Measurements from ENCODE around the gene NR1D1.

NR1D1 gene

DNA sequence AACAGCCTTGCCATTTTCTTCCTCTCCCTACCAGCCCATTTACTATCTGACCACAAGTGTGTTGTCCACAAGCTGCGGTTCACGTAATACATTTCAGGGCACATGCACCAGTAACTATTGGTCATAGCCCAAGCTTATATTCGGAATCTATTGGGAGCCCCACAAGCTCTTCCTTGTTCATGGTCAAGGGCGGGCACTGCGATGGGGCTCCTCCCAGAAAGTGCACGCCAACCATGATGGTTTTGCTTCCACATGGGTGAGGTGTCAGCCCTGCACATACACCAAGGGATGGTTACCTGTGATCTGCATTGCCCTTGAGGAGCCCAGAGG is 25.6 kb downstream of the NR1D1 start:
- peak; percentile 95 for DNase-seq

DNA sequence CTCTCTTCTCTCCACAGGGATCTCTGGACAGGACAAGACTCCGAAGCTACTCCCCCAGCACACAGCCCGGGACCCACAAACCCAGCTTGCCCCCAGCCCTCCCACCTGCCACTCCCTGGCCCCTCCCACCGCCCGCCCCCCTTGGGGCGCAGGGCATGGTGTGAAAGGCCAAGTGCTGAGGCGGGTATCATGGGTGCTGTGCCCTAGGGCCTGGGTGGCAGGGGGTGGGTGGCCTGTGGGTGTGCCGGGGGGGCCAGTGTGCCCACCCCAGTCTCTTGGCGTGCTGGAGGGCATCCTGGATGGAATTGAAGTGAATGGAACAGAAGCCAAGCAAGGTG is 26.2 kb downstream of the NR1D1 start:
- DNase-seq = no peak

DNA sequence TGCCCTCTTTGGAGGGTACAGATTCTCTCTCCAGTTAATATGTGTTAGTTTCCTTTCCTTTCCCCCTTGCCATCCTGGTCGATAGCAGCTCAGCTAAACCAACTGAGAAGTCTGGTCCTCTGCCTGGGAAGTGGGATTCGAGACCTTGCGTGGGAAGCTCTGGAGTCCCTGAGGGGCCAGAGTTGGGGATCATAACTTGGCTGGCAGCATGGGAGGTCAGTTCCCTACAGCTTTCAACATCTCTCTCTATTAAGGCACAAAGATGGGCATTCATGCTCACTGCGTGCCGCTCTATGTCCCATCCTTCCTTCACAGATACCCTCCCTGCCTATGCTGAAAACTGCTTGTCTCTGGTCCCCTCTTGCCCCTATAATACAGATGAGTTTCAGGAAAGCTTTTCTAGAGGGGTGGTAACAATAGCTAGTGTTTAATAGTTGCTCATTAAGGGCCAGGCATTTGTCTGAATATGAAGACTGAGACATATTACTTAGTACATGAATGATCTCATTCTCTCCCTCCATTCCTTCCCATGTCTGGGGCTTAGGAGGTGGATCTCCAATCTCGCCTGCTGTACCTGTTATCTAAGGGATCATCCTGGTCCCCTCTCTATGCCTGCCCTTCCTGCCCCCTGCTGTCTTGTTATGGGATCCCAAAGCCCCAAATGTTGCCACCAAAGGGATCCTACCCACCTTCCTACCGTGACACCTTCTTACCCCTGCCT is 26.8 kb downstream of the NR1D1 start:
- DNase-seq = no peak

DNA sequence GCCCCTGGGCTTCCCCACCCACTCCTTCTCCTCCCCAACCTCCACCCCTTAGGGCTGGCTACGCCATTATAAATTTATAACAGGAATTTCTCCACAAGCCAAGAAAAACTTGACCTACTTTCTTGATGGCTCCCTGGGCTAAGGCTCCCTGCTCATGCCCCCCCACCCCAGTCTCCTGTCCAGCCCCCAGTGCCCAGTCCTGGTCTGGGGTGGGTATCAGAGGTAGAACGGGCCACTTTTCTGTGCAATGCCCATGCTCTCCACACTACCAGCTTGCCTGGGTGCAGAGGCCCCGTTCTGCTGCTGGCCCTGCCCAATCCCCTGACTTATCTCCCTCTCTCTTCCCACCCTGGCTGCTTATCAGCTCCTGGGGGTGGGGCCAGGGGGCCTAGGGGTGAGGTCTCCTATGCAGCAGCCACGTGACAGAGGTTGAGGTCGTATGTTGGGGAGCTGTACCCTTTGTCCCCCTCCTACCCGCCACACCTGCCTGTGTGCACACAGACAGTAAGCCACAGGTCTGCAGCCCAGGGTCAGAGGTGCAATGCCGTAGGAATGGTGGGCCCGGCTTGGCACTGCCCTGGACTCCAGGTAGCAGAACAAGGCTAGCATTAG is 27.5 kb downstream of the NR1D1 start:
- DNase-seq = no peak

DNA sequence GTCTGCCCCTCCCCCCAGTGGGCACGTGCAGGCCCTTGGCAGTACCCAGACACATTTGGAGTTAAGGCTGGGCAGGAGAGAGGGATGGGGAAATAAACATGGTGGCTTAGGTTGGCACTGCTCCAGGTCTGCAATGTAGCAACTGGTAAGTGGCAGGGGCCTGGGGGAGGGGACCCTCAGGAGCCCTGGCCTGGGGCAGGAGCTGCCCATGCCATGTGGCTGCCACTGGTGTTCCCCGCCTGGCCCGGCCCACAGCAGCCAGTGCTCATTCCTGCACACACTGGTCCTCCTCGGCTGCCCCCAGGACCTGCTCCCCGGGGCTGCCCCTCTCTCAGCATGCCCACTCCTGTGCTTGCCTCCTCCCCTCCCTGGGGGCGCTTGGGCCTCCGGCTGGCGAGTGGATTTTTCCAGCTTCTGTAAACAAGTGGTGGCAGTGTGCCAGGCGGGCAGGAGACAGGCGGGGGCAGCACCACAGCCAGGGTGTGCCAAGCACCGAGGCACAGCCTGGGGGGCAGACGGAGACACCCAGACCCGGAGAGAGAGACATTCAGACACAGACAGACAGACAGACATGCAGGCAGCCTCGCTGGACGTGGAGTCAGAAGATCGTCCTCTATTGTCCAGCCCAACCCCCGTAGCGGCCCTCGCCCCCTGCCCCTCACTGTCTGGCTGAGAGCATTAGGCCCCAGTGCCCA is 28.2 kb downstream of the NR1D1 start:
- DNase-seq = peak; percentile 89

DNA sequence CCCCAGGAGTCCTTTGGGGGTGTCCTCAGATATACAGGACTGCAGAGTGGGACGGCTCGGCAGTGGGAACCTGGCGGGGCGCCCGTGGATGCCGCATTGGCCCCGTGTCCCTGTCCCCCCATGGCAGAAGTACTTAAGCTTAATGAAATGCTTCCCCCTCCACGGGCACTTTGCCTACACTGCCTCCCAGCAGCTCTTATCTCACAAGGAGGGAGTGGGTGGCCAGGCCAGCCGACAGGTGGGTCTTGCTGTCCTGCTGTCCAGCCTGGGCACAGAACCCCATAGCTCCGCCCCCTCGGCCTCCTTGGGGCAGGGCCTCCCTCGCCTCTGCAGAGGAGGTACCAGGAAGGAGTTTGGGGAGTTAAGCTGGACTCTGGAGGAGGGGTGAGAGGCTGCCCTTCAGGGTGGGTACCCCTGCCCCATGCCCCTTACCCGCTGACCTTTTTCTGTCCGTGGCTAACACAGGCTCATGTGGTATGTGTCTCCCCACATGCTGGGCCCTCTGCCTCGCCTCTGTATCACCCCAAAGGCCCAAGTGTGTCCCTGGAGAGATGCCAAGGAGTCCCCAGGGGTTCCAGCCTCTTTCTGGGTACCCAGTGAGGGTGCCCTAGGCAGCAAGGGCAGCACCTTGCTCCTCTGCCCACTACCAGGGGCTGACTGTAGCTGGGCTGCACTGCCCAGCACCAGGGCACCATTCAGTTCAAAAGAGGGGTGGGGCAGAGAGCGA is 28.9 kb downstream of the NR1D1 start:
- peak; percentile 54 for DNase-seq

DNA sequence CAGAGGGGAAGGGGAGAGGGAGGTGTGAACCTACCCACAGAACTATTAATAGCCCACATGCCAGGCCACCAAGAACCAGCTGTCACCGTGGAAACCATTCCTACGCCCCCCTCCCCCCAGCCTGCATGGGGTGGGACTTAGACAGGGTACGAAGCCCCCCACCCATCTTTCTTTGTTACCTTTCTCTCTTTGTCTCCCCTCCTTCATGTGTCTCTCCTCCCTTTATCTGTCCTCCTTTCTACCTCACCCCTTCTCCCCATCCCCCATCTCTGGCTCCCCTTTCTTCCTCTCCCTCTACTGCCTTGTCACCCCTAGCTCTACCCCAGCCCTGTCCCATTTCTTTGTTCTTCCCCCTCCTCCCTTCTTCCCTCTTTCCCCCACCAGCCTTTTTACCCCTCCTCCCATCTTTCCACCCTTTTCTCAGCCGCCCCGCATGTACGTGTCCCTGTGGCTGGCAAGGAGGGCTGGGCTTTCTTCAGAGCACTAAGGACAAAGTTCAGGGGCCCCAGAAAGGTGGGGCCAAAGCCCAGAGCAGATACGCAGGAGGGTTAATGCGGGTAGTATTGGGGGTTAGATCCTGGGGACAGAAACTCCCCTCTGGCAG is 29.6 kb downstream of the NR1D1 start:
- DNase-seq = no peak

DNA sequence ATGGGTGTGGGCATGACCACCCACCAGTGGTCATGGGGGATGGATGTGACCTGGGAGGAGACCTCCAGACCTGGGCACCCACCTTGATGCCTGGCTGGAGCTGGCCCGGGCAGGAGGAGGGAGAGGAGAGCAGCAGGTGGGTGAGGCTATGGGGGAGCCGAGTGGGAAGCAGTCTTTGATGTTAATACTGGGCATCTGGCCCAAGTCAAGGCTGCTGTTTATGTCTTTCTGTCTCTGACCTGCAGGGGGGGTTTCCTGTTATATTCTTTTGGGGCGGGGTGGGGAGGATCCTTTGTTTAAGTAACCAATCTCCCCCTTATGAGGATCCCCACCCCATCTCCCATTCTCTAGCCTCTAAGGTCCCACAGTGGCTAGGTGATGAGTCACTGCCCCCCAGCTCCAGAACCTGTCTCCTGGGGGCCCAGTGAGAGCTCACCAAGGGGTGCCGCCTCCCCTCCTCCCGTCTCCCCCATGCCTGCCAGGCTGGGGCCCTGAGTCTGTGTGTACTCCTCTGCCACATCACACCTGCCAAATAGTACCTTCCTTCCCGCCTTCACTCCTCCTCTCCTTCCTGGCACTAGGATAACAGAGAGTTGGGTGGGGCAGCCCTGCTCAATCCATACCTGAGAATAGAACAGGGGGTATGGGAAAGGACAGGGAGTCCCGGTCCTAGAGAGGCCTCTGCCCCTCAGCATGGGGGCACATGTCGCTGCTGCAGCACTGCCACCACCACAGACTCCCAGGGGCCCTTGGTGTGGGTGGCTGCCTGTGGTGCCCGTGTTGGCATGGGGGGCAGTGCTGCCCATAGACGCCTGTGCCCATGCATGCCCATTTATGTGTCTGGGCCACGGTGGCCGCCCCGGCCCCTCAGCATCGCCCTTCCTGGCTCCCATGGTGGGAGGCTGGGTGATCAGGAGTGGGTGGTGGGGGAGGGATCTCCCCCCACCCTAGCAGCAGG is 30.4 kb downstream of the NR1D1 start:
- peak; percentile 75 for DNase-seq

DNA sequence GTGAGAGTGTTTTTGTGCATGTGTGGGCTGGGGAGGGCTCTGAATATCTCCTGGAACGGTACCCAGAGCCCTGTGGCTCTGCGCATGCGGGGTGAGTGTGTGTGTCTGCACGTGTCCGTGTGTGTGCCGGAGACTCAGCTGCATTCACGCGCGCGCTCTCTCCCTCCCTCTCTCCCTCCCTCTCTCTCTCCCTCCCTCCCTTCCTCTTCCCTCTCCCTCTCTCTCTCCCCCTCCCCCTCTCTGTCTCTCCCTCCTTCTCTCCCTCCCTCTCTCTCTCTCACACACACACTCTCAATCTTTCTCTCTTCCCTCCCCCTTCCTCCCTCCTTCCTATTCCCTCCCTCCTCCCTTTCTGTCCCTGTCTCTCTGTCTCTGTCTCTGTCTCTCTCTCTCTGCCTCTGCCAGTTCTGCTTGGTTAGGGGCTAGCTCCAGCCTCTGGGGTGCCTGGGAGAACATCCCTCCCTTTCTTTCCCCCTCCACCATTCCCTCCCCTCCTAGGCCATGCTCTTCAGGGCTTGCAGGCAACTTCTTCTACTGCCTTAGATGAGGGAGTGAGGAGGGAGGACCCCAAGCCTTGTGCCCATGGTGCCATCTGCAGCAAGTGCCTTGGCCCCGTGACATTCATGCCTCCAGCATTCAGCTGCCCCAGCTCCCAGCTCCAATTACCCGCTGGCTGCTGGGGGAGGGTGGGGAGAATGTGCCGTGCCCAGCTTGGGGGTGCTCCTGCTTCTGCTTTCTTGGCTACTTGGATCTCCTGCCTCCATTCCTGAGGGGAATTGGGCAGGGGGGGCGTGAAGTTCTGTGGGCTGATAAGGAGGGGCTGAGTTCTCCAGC is 31.3 kb downstream of the NR1D1 start:
- DNase-seq = peak; percentile 72

DNA sequence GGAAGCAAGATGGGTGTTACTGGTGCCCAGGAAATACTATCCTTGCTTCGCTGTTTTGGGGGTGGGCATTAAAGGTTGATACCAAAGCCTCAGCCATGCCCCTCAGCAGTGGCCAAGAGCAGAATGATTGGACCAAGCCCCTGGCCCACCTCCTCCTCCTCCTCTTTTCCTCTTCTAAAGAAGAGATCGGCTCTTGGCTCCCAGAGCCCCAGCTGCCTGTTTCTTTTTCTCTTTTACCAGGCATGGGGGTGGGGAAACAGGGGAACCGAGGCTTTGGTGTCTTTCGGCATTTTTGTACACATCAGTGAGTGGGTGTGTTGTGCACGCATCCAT is 31.8 kb downstream of the NR1D1 start:
- DNase-seq = no peak

DNA sequence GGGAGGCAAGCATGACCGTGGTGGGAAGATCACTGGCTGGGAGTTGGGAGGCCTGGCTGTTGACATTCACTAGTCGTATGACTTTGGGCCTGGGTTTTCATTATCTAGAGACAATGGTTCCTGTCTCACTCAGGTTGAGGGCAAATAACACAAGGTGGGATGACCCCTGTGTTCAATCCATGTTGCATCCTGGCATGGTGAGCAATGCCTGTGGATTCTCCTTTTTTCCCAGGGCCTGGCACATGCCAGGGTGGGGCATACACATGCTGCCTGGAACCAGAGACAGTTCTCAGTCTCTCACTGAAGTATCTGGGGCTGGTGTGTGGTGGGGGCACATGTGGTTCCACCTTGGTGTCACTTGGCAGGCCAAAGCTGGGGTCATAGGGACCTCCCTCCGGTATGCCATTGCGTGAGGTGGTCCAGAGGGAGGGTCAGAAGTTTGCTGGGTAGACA is 32.2 kb downstream of the NR1D1 start:
- DNase-seq = no peak

DNA sequence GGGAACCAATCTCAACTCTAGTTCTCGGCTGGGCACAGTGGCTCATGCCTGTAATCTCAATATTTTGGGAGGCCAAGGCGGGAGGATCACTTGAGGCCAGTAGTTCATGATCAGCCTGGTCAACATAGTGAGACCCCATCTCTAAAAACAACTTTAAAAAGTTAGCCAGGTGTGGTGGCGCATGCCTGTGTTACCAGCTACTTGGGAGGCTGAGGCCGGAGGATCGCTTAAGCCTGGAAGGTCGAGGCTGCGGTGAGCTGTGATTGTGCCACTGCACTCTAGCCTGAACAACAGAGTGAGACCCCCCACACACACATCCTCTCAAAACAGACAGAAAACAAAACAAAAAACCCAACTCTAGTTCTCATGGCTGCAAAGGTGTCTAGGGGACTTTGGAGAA is 32.7 kb downstream of the NR1D1 start:
- DNase-seq = no peak

DNA sequence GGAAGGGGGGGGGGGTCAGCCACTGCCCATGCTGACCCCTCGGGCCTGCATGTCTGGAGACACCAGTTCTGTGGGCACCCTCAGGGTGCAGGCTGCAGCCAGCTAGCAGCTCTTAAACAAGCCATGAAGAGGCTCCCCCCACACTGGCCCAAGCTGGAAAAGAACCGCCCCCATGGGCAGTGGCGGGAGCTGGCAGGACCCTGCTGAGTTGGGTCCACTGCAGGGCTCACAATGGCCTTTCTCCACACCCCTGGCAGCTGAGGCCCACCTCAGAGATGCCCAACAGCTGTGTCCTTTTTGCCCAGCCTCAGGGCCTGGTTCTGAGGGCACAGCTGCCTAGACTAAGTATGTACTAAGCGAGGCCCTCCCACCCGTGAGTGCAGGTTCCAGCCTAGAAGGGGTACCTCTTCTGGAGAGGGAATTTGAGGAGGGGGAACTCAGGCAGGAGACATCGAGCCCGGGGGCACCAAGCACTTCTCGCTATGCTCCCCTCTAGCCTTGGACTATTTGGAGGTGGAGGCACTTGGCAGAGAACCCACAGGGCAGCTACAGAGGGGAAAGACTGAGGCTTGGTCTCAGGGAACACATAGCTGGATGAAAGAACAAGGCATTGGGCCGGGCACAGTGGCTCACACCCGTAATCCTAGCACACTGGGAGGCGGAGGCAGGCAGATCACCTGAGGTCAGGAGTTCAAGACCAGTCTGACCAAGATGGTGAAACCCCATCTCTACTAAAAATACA is 34.4 kb downstream of the NR1D1 start:
- DNase-seq = no peak

DNA sequence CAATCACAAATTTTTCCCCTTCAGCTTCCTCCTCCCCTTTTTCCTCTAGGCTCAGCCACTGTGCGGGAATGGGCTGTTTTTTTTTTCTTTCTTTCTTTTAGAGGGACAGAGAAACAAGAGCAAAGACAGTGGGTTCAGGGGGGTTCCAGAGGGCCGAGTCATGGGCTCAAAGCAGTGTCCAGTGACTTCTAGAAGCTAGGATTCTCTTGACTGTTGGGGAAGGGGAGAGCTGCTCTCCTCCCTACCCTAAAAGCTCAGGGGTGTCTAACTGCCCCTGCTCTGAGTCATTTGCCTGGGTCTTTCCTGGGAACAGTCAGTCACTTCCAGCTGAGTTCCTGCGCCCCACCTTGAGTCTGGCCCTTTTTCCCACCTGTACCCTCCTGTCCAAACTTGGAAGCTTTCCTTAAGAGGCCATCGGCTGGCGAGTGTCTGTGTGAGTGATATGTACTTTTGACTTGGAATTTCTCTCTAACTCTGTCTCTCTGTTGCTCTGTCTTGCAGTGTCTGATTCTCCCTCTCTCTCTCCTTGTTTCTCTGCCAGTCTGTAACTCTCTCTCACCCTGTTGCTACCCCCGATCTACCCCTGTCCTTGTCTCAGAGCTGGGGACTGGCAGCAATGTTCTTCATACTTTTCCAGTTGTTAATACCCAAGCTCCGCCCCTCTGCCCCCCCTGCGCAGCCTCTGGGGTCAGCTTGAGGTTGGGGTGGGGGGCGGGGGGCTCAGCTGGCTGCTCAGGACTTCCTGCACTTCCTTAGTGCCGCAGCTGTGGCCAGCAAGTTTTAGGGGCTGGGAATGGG is 35.2 kb downstream of the NR1D1 start:
- no peak for DNase-seq

DNA sequence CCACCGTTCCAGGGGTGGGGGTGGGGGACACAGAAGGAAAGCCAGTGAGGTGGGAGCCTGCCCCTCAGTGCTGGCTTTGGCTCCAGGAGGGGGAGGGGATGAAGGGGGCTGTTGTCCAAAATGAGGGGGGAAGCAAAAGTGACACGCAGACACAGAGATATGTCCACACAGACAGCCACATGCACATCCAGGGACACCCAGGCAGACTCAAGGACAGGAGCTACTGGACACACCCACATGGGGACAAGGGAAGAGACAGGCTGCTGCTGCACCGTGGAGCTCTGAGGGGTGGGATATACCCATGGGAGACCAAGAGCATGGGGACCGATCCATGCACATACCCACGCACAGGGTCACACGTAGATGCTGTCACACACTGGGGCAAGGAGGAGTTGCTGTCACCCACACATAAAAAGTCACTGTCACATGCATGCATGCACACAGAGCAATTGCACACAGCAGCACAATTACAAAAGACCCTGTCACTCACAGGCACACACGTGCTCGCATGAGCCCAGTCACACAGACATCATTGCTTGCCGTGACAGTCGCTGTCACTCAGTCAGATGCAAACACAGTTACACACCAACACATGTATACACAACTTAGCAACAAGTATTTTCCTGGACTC is 36.4 kb downstream of the NR1D1 start:
- no peak for DNase-seq

DNA sequence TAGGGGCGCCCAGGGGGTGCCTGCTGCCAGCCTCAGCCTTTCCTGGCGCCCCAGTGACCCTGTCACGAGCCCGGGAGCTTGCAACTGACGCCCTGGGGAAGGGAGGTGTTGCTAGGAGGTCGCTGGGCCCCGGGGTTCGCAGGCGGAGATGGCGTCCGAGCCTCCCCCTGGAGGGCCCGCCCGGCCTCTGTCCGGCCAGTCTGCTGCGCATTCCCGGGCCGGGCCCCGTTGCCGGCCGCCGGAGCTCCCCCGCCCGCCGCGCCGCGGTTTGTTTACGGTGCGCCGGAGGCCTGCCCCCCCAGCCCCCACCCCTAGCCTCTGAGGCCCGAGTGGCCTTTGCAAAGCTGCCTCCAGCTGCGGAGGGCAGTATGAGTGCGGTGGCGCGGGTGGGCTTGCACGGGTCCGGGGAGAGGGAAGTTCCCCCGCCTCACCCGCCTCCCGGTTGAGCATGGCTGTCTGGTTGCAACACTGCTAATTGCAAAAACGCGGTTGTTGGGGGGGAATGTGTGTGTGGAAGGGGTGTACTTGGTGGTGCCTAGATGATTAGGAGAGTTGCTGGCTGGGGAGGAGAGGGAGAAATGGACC is 37.1 kb downstream of the NR1D1 start:
- no peak for DNase-seq

DNA sequence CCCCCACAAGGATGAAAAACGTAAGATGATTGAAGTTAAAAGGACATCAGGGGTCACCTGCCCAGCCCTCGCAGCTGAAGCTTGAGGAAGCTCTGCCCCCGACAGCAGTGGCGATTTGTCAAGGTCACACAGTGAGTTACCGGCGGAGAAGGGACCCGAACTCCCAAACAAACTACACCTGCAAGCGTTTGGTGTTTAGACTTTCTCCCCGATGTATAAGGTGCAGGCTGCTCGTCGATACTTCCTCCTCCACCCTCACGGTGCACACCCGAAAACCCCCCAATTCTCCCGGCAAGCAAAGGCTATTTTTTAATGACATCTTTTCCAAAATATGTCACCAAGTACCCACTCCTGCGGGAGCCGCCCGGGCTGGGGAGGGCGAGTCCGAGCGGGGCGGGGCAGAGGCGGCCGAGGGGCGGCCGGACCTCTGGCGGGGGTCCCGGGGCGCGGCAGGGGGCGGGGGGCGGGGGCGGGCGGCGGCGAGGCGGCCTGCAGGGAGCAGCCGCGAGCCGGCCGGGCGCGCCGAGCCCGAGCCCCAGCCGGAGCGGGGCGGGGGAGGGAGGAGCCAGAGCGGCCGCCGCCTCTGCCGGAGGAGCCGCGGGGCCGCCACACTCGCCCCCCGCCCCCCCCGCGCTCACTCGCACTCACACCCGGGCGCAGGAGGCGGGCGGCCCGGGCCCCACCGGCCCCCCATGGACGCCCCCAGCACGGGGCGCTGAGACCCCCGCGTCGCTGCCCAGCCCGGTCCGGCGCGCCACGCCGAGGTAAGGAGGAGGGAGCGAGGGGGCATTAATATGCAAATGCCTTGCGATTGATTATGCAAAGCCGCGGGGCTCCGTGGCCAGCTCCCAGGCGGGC is 37.8 kb downstream of the NR1D1 start, which contains the start of gene THRA:
Gene THRA (plus strand): TSS at position 637 of the 858 bp plus-strand sequence. CDS start 11,524 bp downstream, outside the sequence.
- no peak for DNase-seq

DNA sequence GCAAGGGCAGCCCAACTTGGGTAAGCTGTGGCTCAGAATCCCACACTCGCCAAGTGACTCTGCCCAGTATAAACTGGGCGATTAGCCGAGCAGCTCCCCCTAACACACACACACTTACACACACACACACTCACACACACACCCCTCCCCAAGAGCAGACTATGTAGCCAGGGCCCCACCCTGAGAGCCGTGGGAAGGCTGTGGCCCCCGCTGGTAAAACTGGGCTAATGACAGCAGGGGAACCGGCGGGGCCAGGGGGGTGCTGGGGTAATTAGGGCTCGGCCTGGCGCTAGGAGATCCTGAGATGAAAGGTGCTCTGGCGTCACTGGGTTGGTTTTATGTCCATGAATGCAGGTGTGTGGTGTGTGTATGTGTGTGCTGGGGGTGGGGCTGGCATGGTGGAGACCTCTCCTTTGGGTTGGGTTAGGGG is 38.8 kb downstream of the NR1D1 start:
- DNase-seq = no peak
